ENCODE measurements around the gene DIRAS2.

Gene DIRAS2

GRCh38 chr9:90611568-90611967 lies 31.1 kb downstream of the DIRAS2 start:
- DNase-seq = no peak

DNA sequence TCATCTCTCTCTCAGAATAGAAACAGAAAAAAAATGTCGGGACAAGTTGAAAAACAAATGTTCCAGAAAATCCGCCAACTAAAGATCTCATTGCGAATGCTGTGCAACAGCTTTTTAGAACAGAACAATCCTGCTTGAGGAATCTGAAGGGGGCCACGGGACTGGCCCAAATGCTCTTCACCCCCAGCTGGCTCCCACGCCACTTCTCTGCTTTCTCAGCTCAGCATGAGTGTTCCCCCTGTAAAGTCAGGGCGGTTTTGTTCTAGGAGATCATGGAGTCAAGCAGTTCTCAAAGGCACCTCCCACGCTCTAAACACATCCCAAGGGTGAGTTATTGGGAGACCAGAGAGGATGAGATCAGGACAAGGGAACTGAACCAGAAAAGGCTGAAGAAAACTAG lies 31.5 kb downstream of the DIRAS2 start:
- DNase-seq = no peak

DNA sequence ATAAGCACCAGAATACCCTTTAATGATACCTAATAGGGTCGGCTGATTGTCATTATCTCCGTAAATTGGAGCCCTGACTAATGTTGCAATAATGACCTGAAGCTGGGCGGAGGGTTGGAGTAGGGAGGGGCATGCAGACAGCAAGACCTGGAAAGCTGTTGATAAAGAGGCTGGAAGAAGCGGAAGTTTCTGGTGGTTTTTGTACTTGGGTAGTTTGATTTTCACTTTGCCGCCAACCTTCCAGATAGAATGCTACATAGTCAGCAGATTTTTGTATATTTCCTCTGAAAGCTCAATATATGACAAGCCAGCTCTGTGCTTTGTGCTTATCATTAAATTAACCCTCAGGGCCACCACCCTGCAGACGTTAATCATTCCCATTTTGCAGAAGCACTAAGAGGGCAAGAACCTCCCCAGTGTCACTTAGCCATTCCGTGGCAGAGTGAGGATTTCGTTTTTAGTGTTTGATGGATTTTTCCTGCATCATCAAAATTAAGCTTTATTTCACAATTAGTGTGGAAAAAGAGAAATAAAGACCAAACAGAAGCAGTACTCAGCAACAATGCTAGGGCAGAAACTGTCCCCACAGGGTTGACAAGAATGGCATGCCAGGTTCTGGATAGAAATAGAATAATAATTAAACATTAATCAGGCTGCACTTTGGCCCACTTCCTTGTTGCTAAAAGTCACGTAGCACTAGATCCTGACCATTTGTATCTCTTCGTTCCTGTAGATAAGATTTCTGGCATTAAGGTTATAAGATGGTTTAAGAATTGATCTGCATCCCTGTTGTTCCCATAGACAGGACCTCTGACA lies 34.7 kb downstream of the DIRAS2 start:
- DNase-seq = no peak

DNA sequence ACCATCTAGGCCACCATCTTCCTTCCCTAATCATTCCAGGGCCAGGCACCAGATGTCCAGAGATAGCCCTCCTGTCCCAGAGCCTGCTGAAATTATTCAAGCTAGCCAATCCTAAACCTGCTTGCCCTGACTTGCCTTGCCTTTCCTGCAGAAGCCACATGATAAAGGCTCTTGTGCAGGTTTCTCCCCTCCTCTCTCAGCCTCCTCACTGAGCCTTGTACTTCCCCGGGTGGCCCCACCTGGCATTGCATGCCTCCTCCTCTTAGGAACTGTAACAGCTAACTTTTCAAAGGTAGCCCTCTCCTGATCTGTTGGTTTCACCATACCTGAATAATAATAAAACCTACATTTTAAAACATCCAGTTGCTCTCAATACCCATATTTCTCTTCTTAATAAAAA lies 42.6 kb downstream of the DIRAS2 start:
- DNase-seq = no peak

DNA sequence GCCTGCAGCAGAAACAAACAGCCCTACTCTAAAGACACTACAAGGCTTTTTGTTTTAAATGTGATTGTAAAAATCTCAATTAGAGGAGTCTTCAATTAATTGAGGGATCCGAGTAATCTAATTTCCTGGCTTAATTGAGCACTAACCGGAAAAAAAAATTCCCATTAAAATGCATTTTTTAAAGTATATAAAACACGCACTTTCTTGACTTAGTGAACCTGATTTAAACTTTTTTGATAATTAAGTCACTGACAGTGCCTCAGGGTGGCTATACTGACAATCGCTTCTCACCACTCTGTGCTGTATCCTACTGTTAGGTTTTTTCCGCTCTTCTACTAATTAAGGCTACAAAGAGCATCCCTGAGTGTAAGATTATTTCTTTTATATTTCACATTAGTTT lies 44.4 kb downstream of the DIRAS2 start:
- DNase-seq = no peak

- no peak for DNase-seq
Measured at GRCh38 chr9:90593646-90594045, 49.0 kb downstream of the DIRAS2 start.

DNA sequence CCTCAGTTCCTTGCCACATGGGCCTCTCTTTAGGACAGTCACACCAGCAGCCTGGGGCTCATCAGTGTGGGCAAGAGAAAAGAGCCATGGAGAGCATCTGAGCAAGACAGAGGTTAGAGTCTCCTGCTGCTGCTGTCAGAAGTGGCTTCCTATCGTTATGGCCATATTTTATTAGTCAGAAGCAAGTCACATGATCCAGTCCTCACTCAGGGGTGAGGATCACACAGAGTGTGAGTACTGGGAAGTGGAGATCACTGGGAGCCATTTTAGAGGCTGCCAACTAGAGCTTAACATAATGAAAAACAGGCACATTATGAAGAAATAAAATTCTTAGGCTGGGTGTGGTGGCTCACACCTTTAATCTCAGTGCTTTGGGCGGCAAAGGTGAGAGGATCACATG lies 62.0 kb downstream of the DIRAS2 start:
- no peak for DNase-seq

GRCh38 chr9:90579181-90579580 lies 63.4 kb downstream of the DIRAS2 start:
- no peak for DNase-seq

DNA sequence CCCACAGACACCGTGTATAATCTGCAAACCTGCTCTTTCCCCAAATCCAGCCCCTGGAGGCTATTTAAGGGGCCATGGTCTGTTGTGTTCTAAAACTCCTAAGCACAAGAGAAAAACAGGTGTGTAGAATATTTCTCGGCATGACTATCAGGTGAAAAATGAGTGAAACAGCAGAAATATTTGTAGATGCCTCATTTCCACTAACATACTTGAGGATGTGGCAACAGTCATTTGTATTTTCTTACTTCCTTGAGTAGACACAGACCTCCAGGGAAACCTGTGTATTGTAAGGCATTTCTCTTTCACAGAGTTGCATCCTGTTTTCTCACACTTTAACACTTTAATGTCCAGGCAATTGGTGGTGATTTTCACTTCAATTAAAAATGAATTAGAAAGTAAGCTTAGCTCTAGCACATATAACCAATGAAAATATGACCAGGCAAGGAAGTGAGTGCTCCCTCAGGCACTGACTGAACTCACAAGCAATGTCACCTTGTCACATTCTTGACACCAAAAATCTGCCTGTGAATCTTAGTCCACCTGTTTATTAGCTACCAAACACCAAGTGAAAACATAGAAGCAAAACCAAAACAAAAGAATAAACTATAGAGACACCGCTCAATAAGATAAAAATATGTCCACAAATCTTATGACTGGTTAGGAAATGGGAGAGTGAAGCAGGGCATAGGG lies 64.4 kb downstream of the DIRAS2 start:
- no peak for DNase-seq

DNA sequence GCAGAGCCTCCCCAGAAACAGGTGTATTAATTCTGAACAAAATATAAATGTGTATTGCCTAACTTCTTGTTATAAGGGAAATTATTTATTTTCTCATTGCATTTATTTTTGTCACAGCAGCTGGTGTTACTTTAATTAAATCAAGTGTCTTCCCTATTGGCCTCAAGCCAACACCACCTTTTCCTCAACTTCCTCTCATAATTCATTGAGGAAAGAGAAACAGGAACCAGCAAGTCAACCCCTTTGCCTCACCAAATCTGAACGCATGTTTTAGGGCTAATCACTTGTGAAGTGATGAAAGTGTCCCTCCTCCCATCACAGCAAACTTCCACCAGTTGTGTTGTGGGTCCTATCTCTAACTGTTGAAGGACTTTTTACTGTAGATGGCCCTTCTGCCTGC lies 73.1 kb downstream of the DIRAS2 start:
- DNase-seq = no peak

GRCh38 chr9:90568667-90569066 lies 74.0 kb downstream of the DIRAS2 start:
- DNase-seq = no peak

DNA sequence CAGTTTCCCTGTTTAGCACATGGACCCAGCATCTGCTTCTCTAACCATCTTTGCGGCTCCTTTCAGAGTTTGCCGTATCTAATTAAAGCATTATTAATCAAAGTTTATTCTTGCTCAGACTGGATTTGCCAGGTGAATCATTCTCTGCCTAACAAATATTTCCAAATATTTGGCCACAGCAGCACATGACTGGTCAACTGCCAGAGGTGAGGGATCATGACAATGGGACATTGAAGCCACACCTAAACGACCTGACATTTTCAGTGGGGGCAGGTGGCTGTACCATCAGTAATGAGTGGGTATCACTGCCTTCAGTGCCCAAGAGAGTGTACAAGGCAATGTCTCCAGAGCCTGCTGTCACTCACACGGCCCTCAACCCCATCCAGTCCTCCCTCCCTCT lies 80.4 kb downstream of the DIRAS2 start:
- no peak for DNase-seq
